GM21381 (cell line): ENCODE data around the gene JMJD7.

Source experiments
- ATAC-seq: cut with Tn5 transposase; IDR thresholded peaks from one replicate; pipeline ENCODE4 v1.9.1; 2021; ENCODE audit warnings: mild to moderate bottlenecking, moderate library complexity; ENCODE audit not compliant: unreplicated experiment

The JMJD7 gene

DNA sequence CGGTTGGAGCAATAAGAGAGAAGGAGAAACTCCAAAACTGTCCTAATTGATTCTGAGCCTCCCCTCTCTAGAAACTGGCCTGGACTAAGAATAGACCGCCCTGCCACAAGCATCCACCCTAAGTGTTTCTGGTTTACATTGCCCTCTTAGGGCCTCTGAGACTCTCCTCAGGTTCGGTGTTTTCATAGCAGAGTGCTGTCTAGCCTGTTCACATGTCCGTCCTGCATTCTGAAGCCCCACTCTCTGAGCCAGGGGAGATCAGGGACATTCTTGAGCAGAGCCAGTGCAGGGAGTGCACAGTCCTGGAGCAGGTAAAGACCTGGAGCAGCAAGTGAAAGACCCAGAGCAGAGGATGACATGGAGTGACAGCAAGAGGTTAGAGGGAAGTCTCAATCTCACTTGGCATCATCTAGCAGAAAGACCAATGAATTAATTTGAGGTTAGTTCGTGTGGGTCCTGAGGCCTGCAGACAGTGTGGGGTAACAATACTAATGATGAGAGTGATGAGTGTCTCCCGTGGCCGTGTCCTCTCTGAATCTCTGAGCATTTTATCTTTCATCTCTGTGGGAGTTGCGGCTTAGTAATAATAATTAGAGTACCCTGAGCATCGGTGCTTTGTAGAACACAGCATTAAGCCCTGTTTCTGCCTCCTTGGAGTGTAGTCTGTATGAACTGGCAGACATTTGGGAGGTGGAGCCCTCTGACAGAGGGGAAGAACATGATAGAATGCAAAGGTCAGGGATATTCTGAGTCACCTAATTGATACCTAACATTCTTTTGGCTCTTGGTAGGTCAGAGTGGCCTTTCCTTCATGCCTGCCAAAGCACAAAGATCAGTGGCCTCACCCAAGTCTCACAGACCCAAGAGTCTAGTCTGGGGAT, 29.0 kb upstream of the JMJD7 start:
- ATAC-seq = no peak

GRCh38 chr15:41799488-41799805, 28.4 kb upstream of the JMJD7 start:
- no peak for ATAC-seq

GRCh38 chr15:41801185-41801584, 26.7 kb upstream of the JMJD7 start:
- no peak for ATAC-seq

GRCh38 chr15:41801850-41802455, 25.9 kb upstream of the JMJD7 start:
- ATAC-seq = no peak

DNA sequence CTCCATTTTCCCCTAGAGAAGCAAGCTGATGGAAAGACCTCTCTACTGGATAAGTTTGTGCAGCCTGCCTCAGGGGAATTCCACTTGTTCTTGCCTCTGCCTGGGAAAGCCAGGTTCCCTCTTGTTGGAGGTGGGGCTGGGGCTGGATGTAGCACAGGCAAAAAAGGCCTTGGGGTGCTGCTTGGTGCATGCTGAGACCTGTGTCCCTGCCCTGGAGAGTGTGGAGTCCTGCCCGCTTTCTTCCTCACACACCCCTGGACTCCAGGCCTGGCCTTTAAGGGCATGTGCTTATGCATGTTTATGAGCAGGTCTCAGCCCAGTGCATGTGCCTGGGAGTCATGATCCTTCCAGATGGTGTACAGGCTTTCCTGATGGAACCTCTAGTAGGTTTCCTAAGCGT, 23.5 kb upstream of the JMJD7 start:
- ATAC-seq = no peak

GRCh38 chr15:41804916-41805666, 22.8 kb upstream of the JMJD7 start:
- ATAC-seq = no peak

DNA sequence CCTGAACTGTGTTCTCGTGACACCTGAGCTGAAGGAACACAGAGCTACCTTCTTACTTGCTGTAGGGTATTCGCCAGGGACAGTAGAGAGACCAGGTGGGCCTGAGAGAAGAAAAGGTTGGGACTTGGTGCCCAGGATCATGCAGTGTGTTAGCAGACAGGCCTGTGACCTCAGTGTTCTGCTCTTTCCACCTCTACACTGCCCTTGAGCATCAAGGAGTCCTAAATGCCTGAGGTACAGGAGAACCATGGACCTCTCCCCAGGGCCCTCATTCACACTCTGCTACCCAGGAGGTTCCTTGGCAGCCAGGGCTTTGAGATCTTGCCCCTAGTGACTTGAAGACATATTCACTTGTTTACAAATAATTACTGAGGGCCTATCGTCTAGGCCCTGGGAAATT, 22.2 kb upstream of the JMJD7 start:
- ATAC-seq = no peak

DNA sequence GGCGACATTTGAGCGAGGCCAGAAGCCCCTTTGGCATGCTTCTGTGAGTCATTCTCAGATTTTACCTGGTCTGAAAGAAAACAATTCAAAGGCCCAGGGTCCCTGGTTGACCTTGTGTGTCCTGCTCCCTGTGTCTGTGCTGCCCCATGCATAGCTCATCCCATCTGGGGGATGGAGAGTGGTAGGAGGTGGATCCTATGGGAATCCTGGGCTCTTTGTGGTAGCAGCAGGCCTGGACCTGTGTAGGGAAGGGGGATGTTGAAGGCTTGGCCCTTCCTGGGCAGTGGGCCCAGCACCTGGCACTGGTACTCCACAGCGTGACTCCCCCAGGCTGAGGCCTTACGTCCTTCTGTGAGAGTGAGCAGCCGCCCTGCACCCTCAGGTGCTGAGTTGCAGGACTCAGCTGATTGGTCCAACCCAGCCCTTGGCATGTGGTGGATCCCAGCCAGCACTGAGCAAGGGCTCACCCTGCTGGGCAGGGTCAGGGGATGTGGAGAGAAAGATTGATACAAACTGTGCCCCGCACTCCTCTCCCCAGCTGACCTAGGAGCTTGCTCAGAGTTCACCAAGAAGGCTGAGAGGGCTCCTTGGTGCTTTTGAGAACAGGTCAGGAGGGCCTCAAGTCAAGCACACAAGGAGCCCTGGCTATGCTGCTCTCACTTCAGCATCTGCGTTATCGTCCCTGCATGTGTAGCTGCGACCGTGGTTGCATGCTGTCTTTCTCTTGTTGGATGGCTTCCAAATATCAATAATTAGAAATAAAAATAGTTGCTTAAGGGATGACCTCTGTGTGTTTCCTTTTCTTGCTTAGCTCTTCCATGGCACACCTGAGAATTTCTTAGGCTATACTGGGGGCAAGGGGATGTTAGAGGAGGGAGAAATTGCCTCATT, 21.4 kb upstream of the JMJD7 start:
- no peak for ATAC-seq

DNA sequence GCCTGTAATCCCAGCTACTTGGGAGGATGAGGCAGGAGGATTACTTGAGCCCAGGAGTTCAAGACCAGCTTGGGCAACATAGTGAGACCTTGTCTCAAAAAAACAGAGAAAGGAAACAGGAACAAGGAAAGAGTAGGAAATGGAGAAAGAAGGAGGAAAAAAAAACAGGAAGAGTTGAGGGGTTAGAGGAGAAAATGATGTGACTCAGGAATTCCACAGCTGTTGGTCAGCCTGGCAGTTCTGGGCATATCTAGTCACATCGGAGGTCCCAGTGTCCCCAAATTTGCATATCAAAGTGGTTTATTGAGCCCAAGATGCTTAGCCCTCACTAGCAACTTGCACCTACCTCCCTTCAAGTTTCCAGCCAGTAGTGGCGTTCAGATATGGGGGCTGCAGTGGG, 18.8 kb upstream of the JMJD7 start:
- no peak for ATAC-seq

DNA sequence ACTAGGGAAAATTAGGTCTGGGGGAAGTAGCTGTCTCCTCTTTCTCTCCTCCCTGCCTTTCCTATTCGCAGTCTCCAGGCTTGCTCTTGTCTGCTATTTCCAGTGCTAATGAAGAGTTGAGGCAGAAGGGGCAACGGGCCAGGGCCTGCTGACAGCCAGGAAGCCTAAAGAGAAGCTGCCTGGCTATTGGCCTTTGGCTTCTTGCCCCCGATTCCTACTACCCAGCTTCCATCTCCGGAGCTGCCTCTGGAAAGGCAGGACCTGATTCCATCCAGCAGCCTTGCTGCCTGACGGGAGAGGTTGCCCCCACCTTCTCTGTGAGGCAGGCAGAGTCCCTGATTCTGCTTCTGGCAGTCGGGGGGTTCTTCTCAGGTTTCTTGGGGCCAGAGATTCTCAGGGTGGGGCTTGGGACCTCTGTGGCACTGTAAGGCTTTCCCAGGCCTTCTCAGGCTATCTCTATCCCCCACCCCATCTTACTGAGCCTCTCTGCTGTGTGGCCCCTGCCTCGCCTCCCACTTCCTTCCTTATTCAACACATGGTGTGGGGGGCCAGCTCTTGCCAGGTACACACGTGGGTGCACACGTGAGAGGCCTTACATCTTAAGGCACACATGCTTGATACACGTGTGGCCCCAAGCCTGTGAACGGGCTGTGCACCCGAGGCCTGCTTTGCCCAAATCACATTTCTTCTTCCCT, 18.2 kb upstream of the JMJD7 start:
- no peak for ATAC-seq

DNA sequence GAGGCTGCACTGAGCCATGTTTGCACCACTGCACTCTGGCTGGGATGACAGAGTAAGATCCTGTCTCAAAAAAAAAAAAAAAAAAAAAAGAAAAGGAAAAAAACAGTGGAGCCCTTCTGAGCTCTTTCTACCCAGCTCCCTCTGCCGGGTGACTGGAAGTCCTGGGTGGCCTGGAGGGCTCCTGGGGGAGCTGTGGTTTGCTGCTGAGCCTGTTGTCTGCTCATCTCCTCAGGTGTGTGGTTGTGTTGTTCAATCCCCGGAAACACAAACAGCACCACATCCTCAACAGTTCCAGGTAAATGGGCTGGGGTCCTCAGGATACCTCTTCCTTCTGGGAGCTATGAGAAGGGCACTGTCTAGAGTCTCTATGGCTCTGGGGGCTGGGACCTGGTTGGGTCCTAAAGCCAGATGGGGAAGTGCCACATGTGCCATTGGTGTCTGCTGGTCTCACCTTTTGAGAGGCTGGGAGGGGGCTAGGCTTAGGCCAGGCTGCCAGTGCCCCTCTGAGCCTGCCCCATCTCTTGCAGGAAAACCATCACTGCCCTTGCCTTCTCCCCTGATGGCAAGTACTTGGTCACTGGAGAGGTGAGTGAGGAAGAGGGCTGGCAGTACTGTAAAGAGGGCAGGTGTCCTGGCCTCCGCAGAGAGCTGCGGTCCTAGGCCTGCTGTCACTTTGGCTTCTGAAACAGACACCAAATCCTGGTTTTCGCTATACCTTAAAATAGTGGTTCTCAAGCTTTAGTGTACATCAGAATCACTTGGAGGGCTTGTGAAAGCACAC, 17.1 kb upstream of the JMJD7 start:
- no peak for ATAC-seq

GRCh38 chr15:41811432-41812195, 16.3 kb upstream of the JMJD7 start:
- ATAC-seq = no peak

- no peak for ATAC-seq
Measured at GRCh38 chr15:41812820-41813375, 15.0 kb upstream of the JMJD7 start.

- ATAC-seq = no peak
Measured at GRCh38 chr15:41813426-41813825, 14.5 kb upstream of the JMJD7 start.

DNA sequence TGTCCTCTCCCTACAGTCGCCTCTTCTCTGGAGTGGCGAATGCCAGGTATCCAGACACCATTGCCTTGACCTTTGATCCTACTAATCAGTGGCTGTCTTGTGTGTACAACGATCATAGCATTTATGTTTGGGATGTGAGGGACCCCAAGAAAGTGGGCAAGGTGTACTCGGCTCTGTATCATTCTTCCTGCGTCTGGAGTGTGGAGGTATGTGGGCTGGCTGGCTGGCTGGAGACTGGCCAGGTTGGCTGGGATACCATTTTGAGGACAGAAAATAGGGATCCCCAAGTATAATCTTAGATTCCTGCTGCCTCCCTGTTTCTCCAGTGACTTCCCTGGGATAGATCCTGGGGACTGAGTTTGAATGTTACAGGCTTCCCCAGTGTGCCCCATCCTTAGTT, 13.4 kb upstream of the JMJD7 start:
- ATAC-seq = no peak

- ATAC-seq = no peak
Measured at GRCh38 chr15:41816788-41817187, 11.1 kb upstream of the JMJD7 start.

DNA sequence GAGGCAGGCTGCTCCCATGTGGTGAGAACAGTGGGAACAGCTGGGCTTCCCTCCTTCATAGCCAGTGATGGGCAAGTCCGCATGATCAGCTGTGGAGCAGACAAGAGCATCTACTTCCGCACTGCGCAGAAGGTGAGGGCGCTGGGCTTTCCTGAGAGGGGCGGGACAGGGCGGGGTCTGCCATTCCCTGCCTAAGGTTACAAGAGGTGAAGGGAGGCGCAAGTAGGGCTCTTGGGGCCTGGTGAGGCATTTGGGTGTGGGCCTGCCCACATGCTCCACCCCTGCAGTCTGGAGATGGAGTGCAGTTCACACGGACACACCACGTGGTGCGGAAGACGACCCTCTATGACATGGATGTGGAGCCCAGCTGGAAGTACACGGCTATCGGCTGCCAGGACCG, 10.6 kb upstream of the JMJD7 start:
- ATAC-seq = no peak

DNA sequence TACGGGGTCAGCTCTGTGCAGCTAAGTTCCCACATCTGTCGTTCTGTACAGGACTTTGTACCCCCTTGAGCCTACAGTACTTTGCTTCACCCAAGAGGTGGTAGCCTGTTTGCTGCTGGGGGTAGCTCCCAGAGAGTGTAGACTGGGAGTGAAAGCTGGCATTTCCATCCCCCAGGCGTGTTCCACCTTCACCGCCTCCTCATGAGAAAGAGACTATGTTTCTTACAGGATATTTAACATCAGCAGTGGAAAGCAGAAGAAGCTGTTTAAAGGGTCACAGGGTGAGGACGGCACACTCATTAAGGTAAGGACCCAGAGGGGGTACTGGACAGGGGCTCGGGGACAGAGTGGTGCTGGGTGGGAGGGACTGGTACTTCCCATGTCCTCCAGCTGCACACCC, 10.1 kb upstream of the JMJD7 start:
- no peak for ATAC-seq
